Trophoblast cell (in vitro differentiated cells and primary cell): ENCODE data around the gene DYNLT1.
A peak's percentile ranks its signal among the peaks of the same experiment; 100 is the strongest.
"Not testable (repeated sequence)": the region's sequence is repeated elsewhere in the genome, so short reads cannot be mapped to it uniquely, and the experiment has no call there.

ENCODE experiments used
- DNase-seq, 2 donors: peaks; one replicate each; pipeline ENCODE4 v3.0.0-alpha.2; 2016
- H2AFZ ChIP-seq: 2 replicates; pipeline ENCODE4 v1.6.1; 2013; ENCODE audit warnings: low read length, moderate library complexity, mild to moderate bottlenecking; ENCODE audit not compliant: insufficient read depth, poor library complexity
- H2AK5ac ChIP-seq: 2 replicates; pipeline ENCODE4 v1.6.1; 2013; ENCODE audit warnings: mild to moderate bottlenecking, low read length
- H2BK120ac ChIP-seq: 2 replicates; pipeline ENCODE4 v1.6.1; 2013; ENCODE audit warnings: low read length, mild to moderate bottlenecking, moderate library complexity; ENCODE audit not compliant: insufficient read depth, poor library complexity
- H2BK12ac ChIP-seq: 2 replicates; pipeline ENCODE4 v1.6.1; 2013; ENCODE audit warnings: mild to moderate bottlenecking, low read length, moderate library complexity
- H2BK5ac ChIP-seq: 2 replicates; pipeline ENCODE4 v1.6.1; 2013; ENCODE audit warnings: low read length, low read depth, moderate library complexity, mild to moderate bottlenecking; ENCODE audit not compliant: poor library complexity
- H3K14ac ChIP-seq: 2 replicates; pipeline ENCODE4 v1.6.1; 2013; ENCODE audit warnings: mild to moderate bottlenecking, low read length
- H3K18ac ChIP-seq: 2 replicates; pipeline ENCODE4 v1.6.1; 2013; ENCODE audit warnings: mild to moderate bottlenecking, low read length
- H3K23ac ChIP-seq: 2 replicates; pipeline ENCODE4 v1.6.1; 2013; ENCODE audit warnings: low read length
- H3K27ac ChIP-seq: 2 replicates; pipeline ENCODE4 v1.5.1; 2013; ENCODE audit warnings: low read depth, mild to moderate bottlenecking, inconsistent platforms, low read length, moderate library complexity
- H3K27me3 ChIP-seq: 2 replicates; pipeline ENCODE4 v1.6.1; 2013; ENCODE audit warnings: inconsistent platforms, mild to moderate bottlenecking, low read length, moderate library complexity; ENCODE audit not compliant: insufficient read depth
- H3K36me3 ChIP-seq, 2 experiments: 1 replicate in 1 of 2; 2 replicates in 1 of 2; pipeline ENCODE4 v1.6.1; 2013; ENCODE audit warnings: low read length in 2 of 2, mild to moderate bottlenecking in 2 of 2, moderate library complexity in 1 of 2; ENCODE audit not compliant: insufficient read depth in 2 of 2, control insufficient read depth in 1 of 2
- H3K4ac ChIP-seq: 2 replicates; pipeline ENCODE4 v1.6.1; 2013; ENCODE audit warnings: low read depth, mild to moderate bottlenecking, low read length, moderate library complexity
- H3K4me1 ChIP-seq, 2 experiments: 1 replicate in 1 of 2; 2 replicates in 1 of 2; pipeline ENCODE4 v1.6.1; 2013; ENCODE audit warnings: low read length in 2 of 2, mild to moderate bottlenecking in 2 of 2, moderate library complexity in 1 of 2; ENCODE audit not compliant: insufficient read depth in 2 of 2, control insufficient read depth in 1 of 2
- H3K4me2 ChIP-seq: 2 replicates; pipeline ENCODE4 v1.6.1; 2013; ENCODE audit warnings: inconsistent platforms, mild to moderate bottlenecking, low read length, moderate library complexity
- H3K4me3 ChIP-seq: 2 replicates; pipeline ENCODE4 v1.5.1; 2013; ENCODE audit warnings: mild to moderate bottlenecking, low read depth, low read length, inconsistent platforms
- H3K79me1 ChIP-seq: one replicate; pipeline ENCODE4 v1.6.1; 2013; ENCODE audit warnings: low read length
- H3K79me2 ChIP-seq: 2 replicates; pipeline ENCODE4 v1.6.1; 2013; ENCODE audit warnings: low read length, mild to moderate bottlenecking; ENCODE audit not compliant: control insufficient read depth, insufficient read depth, poor library complexity
- H3K9ac ChIP-seq: 2 replicates; pipeline ENCODE4 v1.6.1; 2013; ENCODE audit warnings: mild to moderate bottlenecking, low read length
- H3K9me3 ChIP-seq: 2 replicates; pipeline ENCODE4 v1.6.1; 2013; ENCODE audit warnings: low read depth, mild to moderate bottlenecking, control low read depth, inconsistent platforms, low read length; ENCODE audit not compliant: insufficient read depth
- H4K12ac ChIP-seq: 2 replicates; pipeline ENCODE4 v1.6.1; 2013; ENCODE audit warnings: low read depth, mild to moderate bottlenecking, low read length, moderate library complexity
- H4K8ac ChIP-seq: 2 replicates; pipeline ENCODE4 v1.6.1; 2013; ENCODE audit warnings: low read depth, mild to moderate bottlenecking, low read length, moderate library complexity
- H4K91ac ChIP-seq: one replicate; pipeline ENCODE4 v1.6.1; 2013; ENCODE audit warnings: low read depth, mild to moderate bottlenecking, low read length, moderate library complexity
- WGBS: extraction: QIAGEN DNeasy Blood & Tissue Kit; methylation state at CpG from one replicate; pipeline ENCODE4 v1.1.7; 2013; ENCODE audit warnings: missing lambda C conversion rate; ENCODE audit not compliant: insufficient read length, insufficient coverage; ENCODE audit errors: extremely low coverage; 5-methylcytosine and 5-hydroxymethylcytosine counted together

Gene DYNLT1

DNA sequence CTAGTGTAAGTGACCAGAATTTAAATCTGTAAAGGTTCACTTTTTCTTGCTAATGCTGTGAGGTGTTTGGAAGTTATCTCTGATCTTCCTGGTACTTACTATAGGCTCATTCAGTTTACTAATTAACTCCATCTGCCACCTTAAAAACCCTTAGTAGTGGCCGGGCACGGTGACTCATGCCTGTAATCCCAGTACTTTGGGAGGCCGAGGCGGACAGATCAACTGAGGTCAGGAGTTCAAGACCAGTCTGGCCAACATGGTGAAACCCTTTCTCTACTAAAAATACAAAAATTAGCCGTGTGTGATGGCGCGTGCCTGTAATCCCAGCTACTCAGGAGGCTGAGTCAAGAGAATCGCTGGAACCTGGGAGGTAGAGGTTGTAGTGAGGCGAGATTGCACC is 12.4 kb upstream of the DYNLT1 start:
- H2AK5ac ChIP-seq, H2AFZ ChIP-seq, H3K4me1 ChIP-seq, H3K4ac ChIP-seq, DNase-seq, H3K9ac ChIP-seq, H2BK12ac ChIP-seq, H3K14ac ChIP-seq, H3K27ac ChIP-seq, H4K8ac ChIP-seq, H4K12ac ChIP-seq, H3K79me1 ChIP-seq, H3K4me3 ChIP-seq, H3K18ac ChIP-seq, H3K79me2 ChIP-seq, H2BK120ac ChIP-seq, H2BK5ac ChIP-seq, H3K4me2 ChIP-seq, H3K36me3 ChIP-seq, H4K91ac ChIP-seq, H3K27me3 ChIP-seq, H3K9me3 ChIP-seq, H3K23ac ChIP-seq: not testable (repeated sequence)
- no CpG with 5 or more reads among the region's 9 CpGs for WGBS

DNA sequence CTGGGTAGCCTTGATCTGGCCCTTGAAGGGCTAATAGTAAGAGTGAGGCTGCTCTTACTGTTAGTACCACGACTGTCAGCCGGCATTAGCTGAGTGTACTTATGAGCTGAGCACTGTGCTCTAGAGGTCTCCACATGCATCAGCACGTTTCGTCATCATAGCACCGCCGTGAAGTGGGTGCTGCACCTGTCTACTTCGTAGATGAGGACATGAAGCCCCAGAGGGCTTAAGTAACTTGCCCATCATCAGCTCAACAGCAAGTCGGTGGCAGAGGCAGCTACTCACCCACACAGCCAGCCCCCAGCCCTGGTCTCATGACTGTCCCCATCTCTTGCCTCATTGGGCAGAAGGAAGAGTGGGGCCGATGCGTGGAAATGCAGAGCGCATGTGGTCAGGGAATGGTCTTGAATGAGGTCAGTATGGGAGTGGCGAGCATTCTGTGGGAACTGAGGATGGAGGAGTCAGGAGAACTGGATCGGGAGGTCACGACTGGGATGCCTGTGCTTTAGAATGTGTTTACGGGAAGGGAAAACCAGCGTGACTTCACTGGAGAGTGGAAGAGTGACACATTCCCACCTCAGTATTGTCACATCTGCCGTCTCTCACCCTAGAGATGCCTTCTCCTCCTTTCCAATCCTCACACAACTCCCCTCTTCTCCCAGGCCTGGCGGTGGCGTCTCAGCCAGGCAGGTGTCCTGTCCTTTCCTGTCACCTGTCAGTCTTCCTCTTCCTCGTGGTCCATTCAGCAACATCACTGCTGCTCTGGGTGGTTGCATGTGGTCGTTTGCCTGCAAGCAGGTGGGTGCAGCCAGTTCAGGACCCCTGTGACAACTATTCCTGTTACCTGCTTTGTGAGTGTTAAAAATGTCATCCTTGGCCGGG is 11.3 kb upstream of the DYNLT1 start:
- no peaks in the 10 kb centered on the region for H3K36me3 ChIP-seq
- no peak overlapping the region for H3K27ac ChIP-seq
- H3K4me1 ChIP-seq, result peaks cover 5 to 10% of the 10 kb centered on the region in 2 experiments
- H3K79me1 ChIP-seq, result peaks cover 5% of the 10 kb centered on the region
- no peak overlapping the region for H3K14ac ChIP-seq
- no peak overlapping the region for H2BK120ac ChIP-seq
- H3K18ac ChIP-seq, result peak overlapping the region; percentile 4
- peaks cover 4% of the 10 kb centered on the region for H3K9me3 ChIP-seq
- no peak overlapping the region for H2BK5ac ChIP-seq
- peak overlapping the region; percentile 53 for H2BK12ac ChIP-seq
- no peak overlapping the region for H3K23ac ChIP-seq
- no peak for DNase-seq
- no peak overlapping the region for H4K8ac ChIP-seq
- no peaks in the 10 kb centered on the region for H3K27me3 ChIP-seq
- peak overlapping the region; percentile 21 for H4K91ac ChIP-seq
- H3K4me3 ChIP-seq, result no peak overlapping the region
- H2AK5ac ChIP-seq, result peak overlapping the region; percentile 27
- no peak overlapping the region for H2AFZ ChIP-seq
- no peak overlapping the region for H3K4me2 ChIP-seq
- H3K9ac ChIP-seq, result no peak overlapping the region
- H3K79me2 ChIP-seq, result no peaks in the 10 kb centered on the region
- no peak overlapping the region for H4K12ac ChIP-seq
- H3K4ac ChIP-seq, result no peak overlapping the region
- WGBS, result no CpG with 5 or more reads among the region's 22 CpGs

DNA sequence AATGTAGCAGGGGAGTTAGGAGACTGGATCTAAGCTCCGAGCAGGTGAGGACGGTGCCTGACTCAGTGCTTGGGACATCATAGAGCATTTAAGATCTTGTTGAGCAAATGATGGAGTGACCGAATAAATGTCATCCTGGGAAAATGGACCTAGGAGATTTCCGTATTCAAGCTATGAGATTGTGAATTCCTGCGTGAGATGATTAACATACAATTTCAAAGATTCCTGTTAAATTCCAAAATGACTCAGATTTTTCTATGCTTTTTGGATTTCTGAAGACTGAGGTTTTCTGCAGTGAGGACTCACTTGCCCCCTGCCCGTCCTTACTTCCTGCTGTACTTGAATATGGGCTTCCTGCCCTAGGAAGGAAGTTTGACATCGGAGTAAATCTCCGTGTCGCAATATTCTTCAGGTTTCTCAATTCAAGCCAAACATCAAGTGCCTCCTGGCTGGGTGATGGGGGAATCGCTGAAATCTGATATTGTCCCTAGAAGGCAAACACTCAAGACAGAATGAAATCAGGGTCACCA is 10.5 kb upstream of the DYNLT1 start:
- Histone ChIP-seq H2AK5ac (no peak overlapping the region), H3K27ac (peak overlapping the region; percentile 35), H3K14ac (no peak overlapping the region), H3K9ac (no peak overlapping the region), H2BK120ac (no peak overlapping the region), H3K9me3 (peaks cover 4% of the 10 kb centered on the region), H3K36me3 (no peaks in the 10 kb centered on the region), H3K18ac (no peak overlapping the region), H3K4me1 (peaks cover 5 to 10% of the 10 kb centered on the region in 2 experiments), H4K12ac (no peak overlapping the region), H4K8ac (no peak overlapping the region), H2AFZ (no peak overlapping the region), H2BK12ac (peak overlapping the region; percentile 12), H3K79me1 (peaks cover 5% of the 10 kb centered on the region), H3K23ac (no peak overlapping the region), H3K4me2 (no peak overlapping the region), H3K79me2 (no peaks in the 10 kb centered on the region), H3K27me3 (no peaks in the 10 kb centered on the region), H3K4me3 (no peak overlapping the region), H4K91ac (peak overlapping the region; percentile 50), H3K4ac (no peak overlapping the region), H2BK5ac (peak overlapping the region; percentile 26)
- WGBS, result no CpG with 5 or more reads among the region's 10 CpGs
- peak; percentile 64 to 87 for DNase-seq

DNA sequence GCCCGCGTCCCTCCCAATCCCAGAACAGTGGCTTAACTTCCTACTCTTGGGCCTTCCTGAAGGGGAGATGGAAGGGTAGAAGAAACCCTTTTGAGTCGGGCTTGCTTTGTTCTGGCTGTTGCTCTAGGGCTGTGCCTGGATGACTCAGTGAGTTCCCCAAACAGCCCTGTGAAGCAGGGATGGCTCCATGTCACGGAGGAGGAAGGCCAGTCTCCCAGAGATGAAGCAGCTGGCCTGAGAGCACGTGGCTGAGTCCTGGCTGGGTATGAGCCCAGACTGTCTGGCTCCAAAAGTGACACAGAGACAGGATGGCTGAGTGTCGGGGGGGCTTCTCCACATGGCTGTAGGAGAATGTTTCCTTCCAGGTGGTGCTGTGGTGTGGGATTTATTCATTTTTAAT is 10.0 kb upstream of the DYNLT1 start:
- Histone ChIP-seq H2BK120ac (peak overlapping the region; percentile 95), H3K79me1 (peaks cover 5% of the 10 kb centered on the region), H2AFZ (peak overlapping the region; percentile 18), H4K12ac (no peak overlapping the region), H3K4me3 (no peak overlapping the region), H3K23ac (no peak overlapping the region), H3K4ac (no peak overlapping the region), H3K4me2 (no peak overlapping the region), H4K8ac (peak overlapping the region; percentile 19), H3K9me3 (peaks cover 4% of the 10 kb centered on the region), H3K79me2 (no peaks in the 10 kb centered on the region), H2AK5ac (peak overlapping the region; percentile 31), H3K27ac (peak overlapping the region; percentile 74), H2BK12ac (no peak overlapping the region), H3K27me3 (no peaks in the 10 kb centered on the region), H3K18ac (no peak overlapping the region), H3K9ac (no peak overlapping the region), H3K14ac (peak overlapping the region; percentile 62), H3K4me1 (peaks cover 5 to 10% of the 10 kb centered on the region in 2 experiments), H2BK5ac (peak overlapping the region; percentile 63), H3K36me3 (no peaks in the 10 kb centered on the region), H4K91ac (peak overlapping the region; percentile 95)
- WGBS, result no CpG with 5 or more reads among the region's 6 CpGs
- peak; percentile 56 to 58 for DNase-seq
